Kidney epithelial cell (primary cell): Measurements from ENCODE around the gene KIF3C. TPM values are rescaled to one million over a fixed set of nuclear protein-coding genes. Genes with fewer than 3 reads are reported as not detected.

ENCODE experiments used
- DNase-seq: peaks from one replicate; pipeline ENCODE4 v3.0.0-alpha.2; 2010; ENCODE audit warnings: low read depth
- H3K27me3 ChIP-seq: 2 replicates; pipeline ENCODE4 v1.6.0; 2011; ENCODE audit warnings: low read length; ENCODE audit not compliant: control insufficient read depth, insufficient read depth
- H3K36me3 ChIP-seq: 2 replicates; pipeline ENCODE4 v1.5.1; 2011; ENCODE audit warnings: low read length; ENCODE audit not compliant: control insufficient read depth, insufficient read depth
- H3K4me3 ChIP-seq: 2 replicates; pipeline ENCODE4 v1.5.1; 2011; ENCODE audit warnings: low read depth, mild to moderate bottlenecking, control low read depth, low read length
- total RNA-seq: library from RNA; depleted of rRNA; stranded (reverse); fragments of >200 nt; gene quantifications from 2 replicates; pipeline ENCODE4 v1.2.3, GENCODE V29; 2015
- TF ChIP-seq, protein P1 (sequence below): IDR thresholded peaks from 2 replicates; pipeline ENCODE4 v1.5.1; 2011; ENCODE audit warnings: mild to moderate bottlenecking, moderate library complexity, low read length, control low read depth, inconsistent platforms; ENCODE audit not compliant: insufficient read depth, poor library complexity, severe bottlenecking

KIF3C gene
- total RNA-seq, 1 donor from 2014 or later: 58.3 TPM

DNA sequence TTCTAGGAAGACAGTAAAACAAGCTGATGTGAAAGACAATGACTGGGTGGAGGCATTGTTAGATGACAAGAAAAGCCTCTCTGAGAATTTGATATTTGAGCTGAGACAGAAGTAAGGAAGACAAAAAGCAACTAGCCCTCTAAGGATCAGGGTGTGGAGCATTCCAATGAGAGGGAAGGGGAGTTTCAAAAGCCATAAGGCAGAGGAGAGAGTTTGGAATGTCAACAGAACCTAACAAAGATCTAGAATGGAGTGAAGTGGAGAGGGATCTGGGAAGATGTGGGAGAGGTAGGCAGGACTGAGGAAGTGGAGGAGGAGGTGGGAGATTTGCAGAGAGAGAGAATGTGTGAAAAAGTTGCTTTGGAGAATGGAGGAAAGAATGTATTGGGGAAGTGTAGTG, 86.7 kb downstream of the KIF3C start:
- no peak for DNase-seq
- TF ChIP-seq, protein P1, sequence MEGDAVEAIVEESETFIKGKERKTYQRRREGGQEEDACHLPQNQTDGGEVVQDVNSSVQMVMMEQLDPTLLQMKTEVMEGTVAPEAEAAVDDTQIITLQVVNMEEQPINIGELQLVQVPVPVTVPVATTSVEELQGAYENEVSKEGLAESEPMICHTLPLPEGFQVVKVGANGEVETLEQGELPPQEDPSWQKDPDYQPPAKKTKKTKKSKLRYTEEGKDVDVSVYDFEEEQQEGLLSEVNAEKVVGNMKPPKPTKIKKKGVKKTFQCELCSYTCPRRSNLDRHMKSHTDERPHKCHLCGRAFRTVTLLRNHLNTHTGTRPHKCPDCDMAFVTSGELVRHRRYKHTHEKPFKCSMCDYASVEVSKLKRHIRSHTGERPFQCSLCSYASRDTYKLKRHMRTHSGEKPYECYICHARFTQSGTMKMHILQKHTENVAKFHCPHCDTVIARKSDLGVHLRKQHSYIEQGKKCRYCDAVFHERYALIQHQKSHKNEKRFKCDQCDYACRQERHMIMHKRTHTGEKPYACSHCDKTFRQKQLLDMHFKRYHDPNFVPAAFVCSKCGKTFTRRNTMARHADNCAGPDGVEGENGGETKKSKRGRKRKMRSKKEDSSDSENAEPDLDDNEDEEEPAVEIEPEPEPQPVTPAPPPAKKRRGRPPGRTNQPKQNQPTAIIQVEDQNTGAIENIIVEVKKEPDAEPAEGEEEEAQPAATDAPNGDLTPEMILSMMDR: no peak
- no peak overlapping the region for H3K4me3 ChIP-seq

DNA sequence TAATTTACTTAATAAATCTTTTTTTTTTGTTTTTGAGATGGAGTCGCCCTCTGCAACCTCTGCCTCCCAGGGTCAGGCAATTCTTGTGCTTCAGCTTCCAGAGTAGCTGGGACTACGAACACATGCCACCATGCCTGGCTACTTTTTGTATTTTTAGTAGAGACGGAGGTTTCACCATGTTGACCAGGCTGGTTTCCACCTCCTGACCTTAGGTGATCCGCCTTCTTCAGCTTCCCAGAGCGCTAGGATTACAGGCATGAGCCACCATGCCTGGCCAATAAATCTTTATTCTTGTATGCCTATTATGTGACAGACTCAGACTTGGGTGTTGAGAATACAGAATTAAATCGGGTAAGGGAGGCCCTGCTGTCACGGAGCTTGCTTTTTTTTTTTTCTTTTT, 87.3 kb downstream of the KIF3C start:
- H3K36me3 ChIP-seq: no peaks in the 10 kb centered on the region
- TF ChIP-seq, protein P1: no peak
- H3K4me3 ChIP-seq: no peak overlapping the region

More for the DNA sequence above, 86.7 kb downstream of the KIF3C start:
- Histone ChIP-seq H3K36me3 (no peaks in the 10 kb centered on the region), H3K27me3 (no peaks in the 10 kb centered on the region)

DNA sequence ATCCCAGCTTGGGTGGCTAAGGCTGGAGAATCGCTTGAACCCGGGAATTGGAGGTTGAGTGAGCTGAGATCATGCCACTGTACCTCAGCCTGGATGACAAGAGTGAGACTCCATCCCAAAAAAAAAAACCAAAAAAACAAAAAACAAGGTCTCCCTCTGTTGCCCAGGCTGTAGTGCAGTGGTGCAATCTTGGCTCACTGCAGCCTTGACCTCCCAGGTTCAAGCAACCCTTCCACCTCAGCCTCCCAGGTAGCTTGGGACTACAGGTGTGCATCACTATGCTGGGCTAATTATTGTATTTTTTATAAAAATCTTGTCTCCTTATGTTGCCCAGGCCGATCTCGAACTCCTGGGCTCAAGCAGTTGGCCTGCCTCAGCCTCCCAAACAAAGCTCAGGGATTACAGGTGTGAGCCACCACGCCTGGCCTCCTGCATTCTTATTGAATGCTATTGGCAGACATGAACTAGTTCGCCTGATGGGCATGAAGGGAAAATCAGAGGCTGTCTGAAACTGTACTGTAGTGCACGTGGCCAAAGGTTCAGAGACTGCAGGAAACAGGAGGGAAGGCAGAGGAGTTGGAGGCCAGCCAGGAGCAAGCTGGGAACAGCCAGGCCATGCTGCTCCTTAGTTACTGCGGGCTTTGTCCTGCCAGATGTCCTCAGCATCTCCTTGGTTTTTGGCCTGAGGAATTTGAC, 88.0 kb downstream of the KIF3C start:
- DNase-seq: no peak
- Histone ChIP-seq H3K27me3 (no peaks in the 10 kb centered on the region), H3K4me3 (no peak overlapping the region), H3K36me3 (no peaks in the 10 kb centered on the region)
- TF ChIP-seq, protein P1: no peak

More for the DNA sequence above, 87.3 kb downstream of the KIF3C start:
- DNase-seq: no peak
- no peaks in the 10 kb centered on the region for H3K27me3 ChIP-seq

DNA sequence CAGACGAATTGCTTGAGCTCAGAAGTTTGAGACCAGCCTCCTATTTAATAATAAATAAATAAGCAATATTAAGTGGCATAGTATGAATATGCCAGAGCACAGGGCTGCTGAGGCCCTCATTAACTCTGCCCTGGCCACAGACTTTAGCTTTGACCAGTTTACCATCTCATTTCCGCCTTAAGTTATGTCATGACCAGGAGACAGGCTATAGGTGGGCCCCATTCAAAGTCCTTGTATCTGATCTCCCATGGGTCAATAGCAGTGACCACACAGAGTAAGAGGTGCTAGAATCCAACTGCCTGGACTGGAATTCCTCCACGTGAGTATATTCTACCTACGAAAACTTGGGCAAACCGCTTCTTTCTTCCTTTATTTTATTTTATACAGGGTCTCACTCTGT, 90.6 kb downstream of the KIF3C start:
- H3K27me3 ChIP-seq: no peaks in the 10 kb centered on the region
- no peak for DNase-seq
- H3K4me3 ChIP-seq: no peak overlapping the region
- TF ChIP-seq, protein P1: no peak
- no peaks in the 10 kb centered on the region for H3K36me3 ChIP-seq

DNA sequence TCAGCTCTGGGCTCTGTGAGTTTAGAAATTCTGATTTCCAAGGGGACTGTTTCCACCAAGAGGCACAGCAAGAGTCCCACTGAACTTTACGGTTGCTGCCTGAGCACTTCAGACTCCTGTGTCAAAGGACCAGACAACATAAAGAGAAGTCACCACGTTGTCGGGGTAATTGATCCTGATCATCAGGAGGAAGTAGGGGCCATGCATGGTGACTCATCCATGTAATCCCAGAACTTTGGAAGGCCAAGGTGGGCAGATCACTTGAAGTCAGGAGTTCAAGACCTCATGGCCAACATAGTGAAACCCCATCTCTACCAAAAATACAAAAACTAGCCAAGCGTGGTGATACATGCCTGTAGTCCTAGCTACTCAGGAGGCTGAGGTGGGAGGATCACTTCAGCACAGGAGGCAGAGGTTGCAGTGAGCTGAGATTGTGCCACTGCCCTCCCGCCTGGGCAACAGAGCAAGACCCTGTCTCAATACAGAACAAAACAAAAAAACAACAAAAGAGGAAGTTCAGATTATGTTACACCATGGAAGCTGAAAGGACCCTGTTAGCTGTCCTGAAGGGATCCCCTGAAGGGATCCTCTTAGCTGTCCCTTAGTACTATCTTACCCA, 94.6 kb downstream of the KIF3C start:
- TF ChIP-seq, protein P1: no peak
- Histone ChIP-seq H3K4me3 (no peak overlapping the region), H3K27me3 (no peaks in the 10 kb centered on the region), H3K36me3 (no peaks in the 10 kb centered on the region)
- no peak for DNase-seq

DNA sequence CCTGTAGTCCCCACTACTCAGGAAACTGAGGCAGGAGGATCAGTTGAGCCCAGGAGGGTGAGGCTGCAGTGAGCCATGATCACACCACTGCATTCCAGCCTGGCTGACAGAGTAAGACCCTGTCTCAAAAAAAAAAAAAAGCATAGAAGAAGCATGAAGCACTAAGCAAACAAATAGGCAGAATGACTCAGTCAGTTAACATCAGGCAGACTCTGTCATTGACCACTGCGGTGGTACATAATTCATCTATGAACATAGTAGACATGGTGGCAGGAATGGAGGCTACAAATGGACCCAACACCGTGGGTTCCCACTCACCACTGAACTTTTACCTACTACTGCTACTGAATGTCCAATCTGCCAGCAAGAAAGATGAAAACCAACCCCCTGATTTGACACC, 96.4 kb downstream of the KIF3C start:
- TF ChIP-seq, protein P1: no peak
- H3K27me3 ChIP-seq: no peaks in the 10 kb centered on the region
- no peak overlapping the region for H3K4me3 ChIP-seq
- DNase-seq: peak; percentile 70
- H3K36me3 ChIP-seq: no peaks in the 10 kb centered on the region
